Activated naive CD4-positive, alpha-beta T cell treated with anti-CD3 and anti-CD28 coated beads for 36 hours (primary cell): ENCODE results near the gene CDC42EP5. TPM values are rescaled to one million over a fixed set of nuclear protein-coding genes. Genes with fewer than 3 reads are reported as not detected.
A peak's percentile ranks its signal among the peaks of the same experiment; 100 is the strongest.

Experiments
- CTCF ChIA-PET: fragments of 350-600 bp; sonication (Branson Sonifier 250); formaldehyde crosslinking; loops from one replicate; lab custom pipeline; 2021; ENCODE audit warnings: antibody characterized with exemption; lab: Charles Lee
- DNase-seq: peaks from one replicate; pipeline ENCODE4 v3.0.0-alpha.2; 2020
- H3K27ac Mint-ChIP-seq: one replicate; pipeline ENCODE4 v1.8.0; 2021; ENCODE audit warnings: mild to moderate bottlenecking, mixed read lengths
- H3K27me3 Mint-ChIP-seq: one replicate; pipeline ENCODE4 v1.8.0; 2021; ENCODE audit warnings: low read depth, mixed read lengths
- H3K36me3 Mint-ChIP-seq: one replicate; pipeline ENCODE4 v1.8.0; 2021; ENCODE audit warnings: low read depth, mixed read lengths
- H3K4me1 Mint-ChIP-seq: one replicate; pipeline ENCODE4 v1.8.0; 2021; ENCODE audit warnings: low read depth, mixed read lengths
- H3K4me3 Mint-ChIP-seq: one replicate; pipeline ENCODE4 v1.8.0; 2021; ENCODE audit warnings: mild to moderate bottlenecking, moderate library complexity, mixed read lengths
- H3K9me3 Mint-ChIP-seq: one replicate; pipeline ENCODE4 v1.8.0; 2021; ENCODE audit warnings: mixed read lengths
- intact Hi-C: fragments of 100-400 bp; cut with micrococcal nuclease; formaldehyde crosslinking; loops from one replicate; pipeline ENCODE4 v1.15.1; 2023
- total RNA-seq, 2 experiments: library from RNA; stranded (reverse); gene quantifications; one replicate each; pipeline ENCODE4 v1.2.3, GENCODE V29; 2021

CDC42EP5 gene
- total RNA-seq, 2 experiments from 2014 or later: not detected

DNA sequence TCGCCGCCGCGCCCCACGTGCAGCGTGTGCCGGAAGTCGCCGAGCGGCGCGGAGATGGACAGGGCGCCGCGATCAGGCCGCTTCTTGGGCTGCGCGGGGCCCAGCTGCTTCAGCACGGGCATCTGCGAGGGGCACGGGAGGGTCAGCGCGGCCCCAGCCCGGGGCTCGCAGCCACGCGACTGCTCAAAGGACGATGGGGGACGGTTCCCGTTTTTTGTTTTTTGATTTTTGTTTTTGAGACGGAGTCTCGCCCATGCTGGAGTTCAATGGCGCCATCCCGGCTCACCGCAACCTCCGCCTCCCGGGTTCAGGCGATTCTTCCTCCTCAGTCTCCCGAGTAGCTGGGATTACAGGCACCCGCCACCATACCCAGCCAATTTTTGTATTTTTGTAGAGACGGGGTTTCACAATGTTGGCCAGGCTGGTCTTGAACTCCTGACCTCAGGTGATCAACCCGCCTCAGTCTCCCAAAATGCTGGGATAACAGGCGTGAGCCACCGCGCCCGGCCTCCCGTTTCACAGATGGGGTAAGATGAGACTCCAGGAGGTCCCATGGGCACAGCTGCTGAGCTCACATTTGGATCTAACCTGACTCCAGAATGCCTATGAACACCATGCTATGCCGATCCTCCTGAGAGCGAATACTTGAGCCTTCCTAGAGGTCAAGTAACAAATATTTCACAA lies 7.5 kb downstream of the CDC42EP5 start:
- Mint-ChIP-seq H3K36me3 (peaks cover 6% of the 10 kb centered on the region), H3K4me1 (peaks cover 15% of the 10 kb centered on the region), H3K9me3 (no peaks in the 10 kb centered on the region), H3K27ac (no peak overlapping the region), H3K4me3 (peak overlapping the region; percentile 54), H3K27me3 (peaks cover 32% of the 10 kb centered on the region)
- intact Hi-C loops: loop anchor here (2.0 to 10.0 kb wide), 4 partner anchors 619 to 1189 kb away; partner anchors contain the start of genes KMT5C, PPP1R12C and U2AF2
- CTCF ChIA-PET: no interaction called here
- no peak for DNase-seq

DNA sequence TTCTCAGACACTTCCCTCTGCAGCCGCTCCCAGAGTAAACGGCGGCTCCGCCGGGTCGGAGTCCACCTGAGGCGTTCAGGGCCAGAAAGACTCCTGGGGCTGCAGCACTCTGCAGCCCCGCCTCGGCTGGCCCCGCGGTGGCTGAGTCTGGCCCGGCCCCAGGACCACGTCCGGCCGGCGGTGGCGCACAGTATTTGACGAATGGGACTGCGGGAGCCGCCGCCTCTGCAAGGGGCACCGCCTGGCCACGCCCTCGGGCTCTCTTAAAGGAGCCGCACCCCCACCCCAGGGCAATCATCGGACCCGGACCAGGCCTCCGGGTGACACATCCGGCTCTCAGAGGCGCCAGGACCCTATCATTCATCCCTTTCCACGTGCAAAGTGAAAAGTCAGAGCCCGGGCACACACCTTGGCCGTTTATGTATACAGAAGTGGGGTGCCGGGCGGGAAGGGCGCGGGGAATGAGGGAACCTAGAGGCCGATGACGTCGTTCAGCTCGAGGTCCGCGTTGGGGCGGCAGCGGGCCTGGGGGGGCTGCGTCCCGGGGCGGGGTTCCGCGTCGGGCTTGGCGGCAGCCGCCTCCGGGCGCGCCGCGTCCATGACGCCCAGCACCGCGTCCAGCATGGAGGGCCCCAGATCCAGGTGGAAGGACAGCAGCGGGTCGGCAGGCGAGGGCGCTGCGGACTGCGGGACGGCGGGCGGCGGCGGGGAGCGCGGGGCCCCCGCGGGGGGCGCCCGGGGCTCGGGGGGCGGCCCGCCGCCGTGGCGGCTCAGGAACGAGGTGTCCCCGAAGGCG lies 8.3 kb downstream of the CDC42EP5 start:
- intact Hi-C loops: loop anchor here (1.0 to 10.0 kb wide), 16 partner anchors 16 to 1657 kb away; partner anchors contain the start of genes BRSK1, CNOT3, FIZ1 and HSPBP1
- DNase-seq: peak; percentile 90
- CTCF ChIA-PET: no interaction called here
- Mint-ChIP-seq H3K27ac (peak overlapping the region; percentile 92), H3K27me3 (peaks cover 25% of the 10 kb centered on the region), H3K4me3 (peak overlapping the region; percentile 84), H3K36me3 (peaks cover 7% of the 10 kb centered on the region), H3K4me1 (peaks cover 14% of the 10 kb centered on the region), H3K9me3 (no peaks in the 10 kb centered on the region)

DNA sequence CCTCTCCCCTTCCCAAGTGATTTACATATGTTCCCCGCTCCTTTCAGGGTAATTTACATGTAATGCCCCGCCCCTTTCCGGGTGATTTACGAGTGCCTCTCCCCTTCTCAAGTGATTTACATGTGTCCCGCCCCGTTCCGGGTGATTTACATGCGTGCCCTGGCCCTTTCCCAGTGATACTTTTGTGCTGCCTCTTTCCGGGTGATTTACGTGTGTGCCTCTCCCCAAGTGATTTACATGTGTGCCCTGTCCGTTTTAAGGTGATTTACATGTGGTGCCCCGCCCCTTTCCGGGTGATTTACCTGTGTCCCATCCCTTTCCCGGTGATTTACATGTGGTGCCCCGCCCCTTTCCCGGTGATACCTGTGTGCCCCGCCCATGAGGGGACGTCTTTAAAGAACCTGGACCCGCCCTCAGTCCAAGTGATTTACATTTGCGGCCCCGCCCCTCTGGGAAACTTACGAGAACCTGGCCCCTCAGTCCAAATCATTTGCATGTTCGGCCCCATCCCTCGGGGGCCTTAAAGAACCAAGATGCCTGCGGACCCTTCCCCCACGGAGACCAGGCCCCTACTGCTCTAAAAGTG lies 9.0 kb downstream of the CDC42EP5 start:
- peaks cover 17% of the 10 kb centered on the region for H3K4me1 Mint-ChIP-seq
- H3K27ac Mint-ChIP-seq: peak overlapping the region; percentile 92
- peak; percentile 99 for DNase-seq
- intact Hi-C loops: loop anchor here (1.0 to 10.0 kb wide), 16 partner anchors 15 to 1658 kb away; partner anchors contain the start of genes BRSK1, CNOT3, FIZ1 and HSPBP1
- H3K36me3 Mint-ChIP-seq: peaks cover 12% of the 10 kb centered on the region
- CTCF ChIA-PET: interaction anchor here (0.7 kb wide), 1 partner anchor 31 kb away, joined by 3 read pairs; no protein-coding TSS in a partner anchor
- H3K27me3 Mint-ChIP-seq: peaks cover 18% of the 10 kb centered on the region
- no peaks in the 10 kb centered on the region for H3K9me3 Mint-ChIP-seq
- H3K4me3 Mint-ChIP-seq: peak overlapping the region; percentile 84

- Mint-ChIP-seq H3K27me3 (peaks cover 13% of the 10 kb centered on the region), H3K36me3 (peaks cover 17% of the 10 kb centered on the region), H3K9me3 (no peaks in the 10 kb centered on the region), H3K4me3 (peak within 1 kb of the TSS; percentile 84), H3K4me1 (peaks cover 21% of the 10 kb centered on the region), H3K27ac (peak within 1 kb of the TSS; percentile 92)
- peak; percentile 100 for DNase-seq
- intact Hi-C loops: loop anchor here (1.0 to 10.0 kb wide), 16 partner anchors 14 to 1659 kb away; partner anchors contain the start of genes BRSK1, CNOT3, FIZ1 and HSPBP1
- CTCF ChIA-PET: interaction anchor here (0.6 to 0.7 kb wide), 5 partner anchors 10 to 365 kb away, joined by 3 to 5 read pairs (median 3); no protein-coding TSS in a partner anchor
Measured at GRCh38 chr19:54463531-54464043, 9.5 kb downstream of the CDC42EP5 start, which contains the start of gene LENG9. LENG9 (minus strand) TSS chr19:54463778; CDS start chr19:54463526, 252 bp downstream.

GRCh38 chr19:54462655-54463530 lies 10.2 kb downstream of the CDC42EP5 start:
- Mint-ChIP-seq H3K27me3 (peaks cover 11% of the 10 kb centered on the region), H3K9me3 (no peaks in the 10 kb centered on the region), H3K27ac (peak overlapping the region; percentile 92), H3K4me3 (peak overlapping the region; percentile 84), H3K4me1 (peaks cover 24% of the 10 kb centered on the region), H3K36me3 (peaks cover 23% of the 10 kb centered on the region)
- intact Hi-C loops: loop anchor here (5.0 to 10.0 kb wide), 6 partner anchors 346 to 1659 kb away; partner anchors contain the start of genes BRSK1, HSPBP1, PRPF31 and RPL28
- CTCF ChIA-PET: interaction anchor here (0.6 to 0.7 kb wide), 4 partner anchors 11 to 366 kb away, joined by 3 to 5 read pairs (median 3); no protein-coding TSS in a partner anchor
- DNase-seq: peak; percentile 67

DNA sequence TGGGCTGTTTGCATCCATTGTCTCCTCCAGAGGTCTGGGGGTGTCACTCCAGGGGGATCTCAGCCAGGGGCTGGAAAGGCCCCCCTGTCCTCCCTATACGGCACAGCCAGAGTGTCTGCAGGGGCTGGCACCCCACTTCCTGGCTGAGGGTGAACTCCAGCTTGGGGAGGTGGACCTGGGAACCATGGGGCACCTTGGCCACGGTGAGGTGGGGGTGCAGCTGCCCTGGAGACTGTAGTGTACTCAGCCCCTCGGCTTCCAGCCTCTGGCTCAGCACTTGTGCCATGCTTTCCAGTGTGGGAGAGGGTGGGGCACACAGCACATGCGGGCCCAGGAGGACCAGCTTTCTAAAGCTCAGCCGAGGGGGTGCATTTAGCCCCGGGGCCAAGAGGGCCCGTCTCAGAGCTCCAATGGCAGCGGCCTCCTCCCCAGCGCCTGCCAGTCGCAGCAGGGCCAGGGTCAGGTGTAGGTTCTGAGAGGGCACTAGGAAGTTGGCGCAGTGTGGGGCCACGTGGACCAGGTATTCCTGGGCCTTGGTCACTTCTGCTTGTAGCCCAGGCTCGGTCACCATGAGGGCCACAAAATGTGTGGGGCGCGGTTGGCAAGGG lies 10.9 kb downstream of the CDC42EP5 start:
- intact Hi-C loops: loop anchor here (5.0 to 10.0 kb wide), 6 partner anchors 345 to 1660 kb away; partner anchors contain the start of genes BRSK1, HSPBP1, PRPF31 and RPL28
- Mint-ChIP-seq H3K4me1 (peaks cover 24% of the 10 kb centered on the region), H3K27ac (peak overlapping the region; percentile 80), H3K9me3 (no peaks in the 10 kb centered on the region), H3K27me3 (peaks cover 11% of the 10 kb centered on the region), H3K4me3 (peak overlapping the region; percentile 74), H3K36me3 (peaks cover 26% of the 10 kb centered on the region)
- CTCF ChIA-PET: interaction anchor here (0.7 to 1.2 kb wide), 2 partner anchors 13 to 16 kb away, joined by 3 to 7 read pairs; partner anchors contain the start of gene LENG8
- DNase-seq: no peak

DNA sequence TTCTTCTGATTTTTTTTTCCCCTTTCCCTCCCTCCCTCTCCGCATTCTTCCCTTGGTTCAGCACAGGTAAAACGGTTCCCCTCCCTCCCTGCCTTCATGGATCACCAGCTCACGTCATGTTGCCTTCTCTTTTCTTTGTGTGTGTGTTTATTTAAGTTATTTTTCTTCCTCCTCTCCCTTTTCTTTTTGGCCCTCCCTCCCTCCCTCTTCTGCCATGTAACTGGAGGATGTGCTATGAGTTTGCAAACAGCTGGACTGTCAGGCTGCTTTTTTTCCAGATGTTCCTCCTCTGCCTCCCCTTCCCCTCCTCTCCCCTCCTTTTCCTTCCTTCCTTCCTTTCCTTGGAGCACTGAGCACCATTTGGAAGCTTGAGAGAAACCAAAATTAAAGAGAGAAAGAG lies 11.5 kb downstream of the CDC42EP5 start:
- intact Hi-C loops: loop anchor here (5.0 to 10.0 kb wide), 6 partner anchors 344 to 1661 kb away; partner anchors contain the start of genes BRSK1, HSPBP1, PRPF31 and RPL28
- CTCF ChIA-PET: interaction anchor here (0.7 to 1.2 kb wide), 2 partner anchors 12 to 17 kb away, joined by 3 to 7 read pairs; partner anchors contain the start of gene LENG8
- peaks cover 26% of the 10 kb centered on the region for H3K36me3 Mint-ChIP-seq
- peaks cover 10% of the 10 kb centered on the region for H3K27me3 Mint-ChIP-seq
- DNase-seq: no peak
- peak overlapping the region; percentile 80 for H3K27ac Mint-ChIP-seq
- no peaks in the 10 kb centered on the region for H3K9me3 Mint-ChIP-seq
- peaks cover 24% of the 10 kb centered on the region for H3K4me1 Mint-ChIP-seq
- peak overlapping the region; percentile 74 for H3K4me3 Mint-ChIP-seq

DNA sequence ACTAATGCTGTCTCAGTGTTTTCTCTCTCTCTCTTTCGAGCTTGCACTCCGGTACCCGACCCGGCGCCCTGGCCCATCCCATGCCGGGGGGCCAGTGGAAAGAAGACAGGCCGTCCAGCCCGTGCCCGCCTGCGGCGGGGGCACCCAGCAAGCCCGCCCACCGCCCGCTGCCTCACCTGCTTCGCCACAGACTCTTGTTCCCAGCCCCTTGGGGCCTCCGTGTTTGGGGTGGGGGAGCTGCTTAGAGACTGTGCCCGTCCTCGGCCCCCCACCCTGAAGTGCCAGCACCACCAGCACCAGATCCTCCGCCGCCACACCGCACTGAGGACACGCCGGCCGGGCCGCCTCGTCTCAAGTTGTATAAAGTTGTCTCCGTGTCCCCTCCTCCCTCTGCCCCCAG lies 11.9 kb downstream of the CDC42EP5 start:
- Mint-ChIP-seq H3K4me3 (peak overlapping the region; percentile 74), H3K27ac (peak overlapping the region; percentile 80), H3K36me3 (peaks cover 26% of the 10 kb centered on the region), H3K9me3 (no peaks in the 10 kb centered on the region), H3K4me1 (peaks cover 24% of the 10 kb centered on the region), H3K27me3 (peaks cover 7% of the 10 kb centered on the region)
- intact Hi-C loops: loop anchor here (5.0 to 10.0 kb wide), 6 partner anchors 344 to 1661 kb away; partner anchors contain the start of genes BRSK1, HSPBP1, PRPF31 and RPL28
- DNase-seq: no peak
- CTCF ChIA-PET: interaction anchor here (1.2 kb wide), 1 partner anchor 17 kb away, joined by 3 read pairs; no protein-coding TSS in a partner anchor

DNA sequence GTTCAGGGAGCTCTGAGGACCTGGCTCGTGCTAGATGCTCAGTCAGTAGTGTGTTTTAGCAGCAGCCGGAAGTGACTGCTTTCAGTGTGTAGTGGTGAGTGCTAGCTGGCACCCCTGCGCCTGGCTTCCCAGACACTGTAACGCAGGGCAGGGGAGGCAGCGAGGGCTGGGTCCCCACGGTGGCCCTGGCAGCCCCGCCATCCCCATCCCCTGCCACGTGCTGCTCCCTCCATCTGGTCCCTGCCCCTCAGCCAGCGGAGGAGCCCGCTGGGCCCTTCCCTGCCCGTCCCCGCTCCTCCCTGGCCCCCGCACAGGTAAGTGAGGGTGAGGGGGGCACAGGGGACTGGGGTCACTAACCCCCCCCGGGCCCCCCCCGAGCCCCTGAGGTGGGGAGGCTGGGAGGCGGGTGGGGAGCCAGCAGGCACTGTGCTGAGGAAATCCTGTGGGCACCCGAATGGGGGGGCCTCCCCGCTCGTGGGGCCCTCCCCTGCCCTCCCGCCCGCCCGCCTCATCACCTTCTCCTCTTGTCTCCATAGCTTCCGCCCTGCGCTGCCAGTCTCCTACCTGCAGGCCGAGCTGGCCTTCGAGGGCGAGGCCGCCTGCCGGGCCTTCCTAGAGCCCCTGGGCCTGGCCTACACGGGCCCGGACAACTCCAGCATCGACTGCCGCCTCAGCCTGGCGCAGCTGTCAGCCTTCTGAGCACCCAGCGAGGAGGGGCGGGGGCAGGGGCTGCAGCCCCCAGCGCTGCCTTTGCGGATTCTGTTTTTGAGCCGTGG lies 12.7 kb downstream of the CDC42EP5 start:
- H3K9me3 Mint-ChIP-seq: no peaks in the 10 kb centered on the region
- peaks cover 26% of the 10 kb centered on the region for H3K36me3 Mint-ChIP-seq
- peaks cover 24% of the 10 kb centered on the region for H3K4me1 Mint-ChIP-seq
- CTCF ChIA-PET: interaction anchor here (0.7 kb wide), 1 partner anchor 12 kb away, joined by 3 read pairs; the partner anchor contains the start of gene LENG8
- H3K4me3 Mint-ChIP-seq: no peak overlapping the region
- DNase-seq: no peak
- H3K27ac Mint-ChIP-seq: no peak overlapping the region
- H3K27me3 Mint-ChIP-seq: peaks cover 3% of the 10 kb centered on the region
- intact Hi-C loops: loop anchor here (5.0 to 10.0 kb wide), 6 partner anchors 343 to 1662 kb away; partner anchors contain the start of genes BRSK1, HSPBP1, PRPF31 and RPL28
